Measurements from ENCODE around the gene SHC2.

Gene SHC2

DNA sequence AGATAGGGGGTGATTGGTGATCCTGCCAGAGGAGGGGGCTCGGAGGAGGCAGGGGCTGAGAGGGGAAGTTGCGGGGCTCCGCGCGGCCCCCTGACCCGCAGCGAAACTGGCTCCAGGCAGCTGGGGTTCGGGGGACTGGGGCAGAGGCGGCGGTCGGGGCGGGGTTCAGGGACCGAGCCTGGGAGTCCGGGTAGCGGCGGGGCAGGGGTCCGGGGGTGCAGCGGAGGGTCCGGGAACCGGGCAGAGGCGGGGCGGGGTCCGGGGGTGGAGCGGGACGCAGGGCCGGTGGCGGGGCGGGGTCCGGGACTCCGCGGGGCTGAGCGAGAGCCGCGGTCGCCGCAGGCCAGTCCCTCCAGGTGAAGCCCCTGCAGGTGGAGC is 36.6 kb upstream of the SHC2 start:
- Histone ChIP-seq H3K4me1 (ENCODE audit: insufficient read depth, low read length) (no peaks in the 10 kb centered on the region), H3K27ac (ENCODE audit: low read depth, low read length) (no peak overlapping the region), H3K27me3 (ENCODE audit: insufficient read depth, low read length) (peaks cover 32% of the 10 kb centered on the region), H3K9ac (ENCODE audit: low read depth, low read length) (no peak overlapping the region), H3K4me3 (ENCODE audit: low read length) (peak overlapping the region; percentile 54), H3K36me3 (ENCODE audit: insufficient read depth, low read length) (no peaks in the 10 kb centered on the region), H3K9me3 (ENCODE audit: insufficient read depth, low read depth, low read length) (no peaks in the 10 kb centered on the region)
- 3% methylated on average over 36 of the region's 36 CpGs for WGBS

DNA sequence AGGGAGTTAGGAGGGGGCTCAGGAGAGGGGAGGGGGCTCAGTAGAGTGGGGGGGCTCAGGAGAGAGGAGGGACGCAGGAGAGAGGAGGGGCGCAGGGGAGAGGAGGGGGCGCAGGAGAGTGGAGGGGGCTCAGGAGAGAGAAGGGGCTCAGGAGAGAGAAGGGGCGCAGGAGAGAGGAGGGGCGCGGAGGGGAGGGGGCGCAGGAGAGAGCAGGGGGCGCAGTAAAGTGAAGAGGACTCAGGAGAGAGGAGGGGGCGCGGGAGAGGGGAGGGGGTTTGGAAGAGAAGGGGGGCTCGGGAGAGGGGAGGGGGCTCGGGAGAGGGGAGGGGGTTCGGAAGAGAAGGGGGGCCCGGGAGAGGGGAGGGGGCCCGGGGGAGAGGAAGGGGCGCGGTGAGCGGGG is 36.2 kb upstream of the SHC2 start:
- Histone ChIP-seq H3K4me3 (ENCODE audit: low read length) (peak overlapping the region; percentile 54; the same call in 1 of the 2 replicates), H3K36me3 (ENCODE audit: insufficient read depth, low read length) (no peaks in the 10 kb centered on the region), H3K27me3 (ENCODE audit: insufficient read depth, low read length) (peaks cover 32% of the 10 kb centered on the region), H3K4me1 (ENCODE audit: insufficient read depth, low read length) (no peaks in the 10 kb centered on the region), H3K9me3 (ENCODE audit: insufficient read depth, low read depth, low read length) (no peaks in the 10 kb centered on the region), H3K27ac (ENCODE audit: low read depth, low read length) (no peak overlapping the region), H3K9ac (ENCODE audit: low read depth, low read length) (no peak overlapping the region)
- WGBS: 11% methylated on average over 11 of the region's 18 CpGs

GRCh38 chr19:496112-496665 is 35.4 kb upstream of the SHC2 start, which contains the start of gene MADCAM1:
Gene MADCAM1, plus strand, starts transcription at chr19:496486. Its CDS starts 14 bp downstream, at chr19:496500.
- H3K36me3 ChIP-seq (ENCODE audit: insufficient read depth, low read length): no peaks in the 10 kb centered on the region
- H3K4me3 ChIP-seq (ENCODE audit: low read length): peak within 1 kb of the TSS; percentile 54
- H3K27me3 ChIP-seq (ENCODE audit: insufficient read depth, low read length): peaks cover 32% of the 10 kb centered on the region
- H3K27ac ChIP-seq (ENCODE audit: low read depth, low read length): no peak within 1 kb of the TSS
- WGBS: 40% methylated on average over 33 of the region's 33 CpGs
- H3K4me1 ChIP-seq (ENCODE audit: insufficient read depth, low read length): no peaks in the 10 kb centered on the region
- no peak within 1 kb of the TSS for H3K9ac ChIP-seq (ENCODE audit: low read depth, low read length)
- no peaks in the 10 kb centered on the region for H3K9me3 ChIP-seq (ENCODE audit: insufficient read depth, low read depth, low read length)

GRCh38 chr19:495402-496111 is 34.7 kb upstream of the SHC2 start:
- H3K9me3 ChIP-seq (ENCODE audit: insufficient read depth, low read depth, low read length): no peaks in the 10 kb centered on the region
- H3K4me3 ChIP-seq (ENCODE audit: low read length): peak overlapping the region; percentile 32; the same call in 1 of the 2 replicates
- H3K36me3 ChIP-seq (ENCODE audit: insufficient read depth, low read length): no peaks in the 10 kb centered on the region
- peaks cover 32% of the 10 kb centered on the region for H3K27me3 ChIP-seq (ENCODE audit: insufficient read depth, low read length)
- no peak overlapping the region for H3K9ac ChIP-seq (ENCODE audit: low read depth, low read length)
- WGBS: 39% methylated on average over 32 of the region's 32 CpGs
- no peaks in the 10 kb centered on the region for H3K4me1 ChIP-seq (ENCODE audit: insufficient read depth, low read length)
- H3K27ac ChIP-seq (ENCODE audit: low read depth, low read length): no peak overlapping the region

- no peaks in the 10 kb centered on the region for H3K9me3 ChIP-seq (ENCODE audit: insufficient read depth, low read depth, low read length)
- H3K36me3 ChIP-seq (ENCODE audit: insufficient read depth, low read length): no peaks in the 10 kb centered on the region
- no peak overlapping the region for H3K27ac ChIP-seq (ENCODE audit: low read depth, low read length)
- peaks cover 31% of the 10 kb centered on the region for H3K27me3 ChIP-seq (ENCODE audit: insufficient read depth, low read length)
- H3K4me3 ChIP-seq (ENCODE audit: low read length): no peak overlapping the region
- H3K4me1 ChIP-seq (ENCODE audit: insufficient read depth, low read length): no peaks in the 10 kb centered on the region
- 73% methylated on average over 10 of the region's 10 CpGs for WGBS
- H3K9ac ChIP-seq (ENCODE audit: low read depth, low read length): no peak overlapping the region
Observed at GRCh38 chr19:495081-495401, 34.2 kb upstream of the SHC2 start.

DNA sequence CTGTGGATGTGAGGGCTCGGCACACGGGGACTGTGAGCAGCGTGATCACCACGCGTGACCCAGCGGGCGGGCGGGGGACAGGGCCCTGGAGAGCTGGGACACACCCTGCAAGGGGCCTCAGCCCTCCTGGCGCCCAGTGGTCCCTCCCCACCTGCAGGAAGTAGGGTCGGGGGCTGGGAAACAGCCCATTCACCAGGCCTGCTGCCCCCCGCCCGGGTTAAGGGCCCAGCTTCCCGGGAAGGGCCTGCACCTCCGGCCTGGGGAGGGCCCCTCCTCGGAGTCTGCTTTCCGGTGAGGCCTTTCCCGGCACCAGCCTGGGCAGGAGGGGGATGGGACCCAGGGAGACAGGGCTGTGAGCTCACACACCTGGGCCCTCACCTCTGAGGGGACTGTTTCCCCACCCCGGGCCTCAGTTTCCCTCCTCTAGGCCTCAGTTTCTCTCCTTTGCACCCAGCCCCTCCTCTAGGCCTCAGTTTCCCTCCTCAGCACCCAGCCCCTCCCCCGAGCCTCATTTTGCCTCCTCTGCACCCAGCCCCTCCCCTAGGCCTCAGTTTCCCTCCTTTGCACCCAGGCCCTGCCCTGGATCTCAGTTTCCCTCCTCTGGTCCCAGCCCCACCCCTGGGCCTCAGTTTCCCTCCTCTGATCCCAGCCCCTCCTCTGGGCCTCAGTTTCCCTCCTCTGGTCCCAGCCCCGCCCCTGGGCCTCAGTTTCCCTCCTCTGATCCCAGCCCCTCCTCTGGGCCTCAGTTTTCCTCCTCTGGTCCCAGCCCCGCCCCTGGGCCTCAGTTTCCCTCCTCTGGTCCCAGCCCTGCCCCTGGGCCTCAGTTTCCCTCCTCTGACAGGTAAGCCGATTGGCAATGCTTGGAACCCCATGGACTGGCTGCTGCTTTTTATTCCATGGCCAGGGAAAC is 33.6 kb upstream of the SHC2 start:
- H3K9ac ChIP-seq (ENCODE audit: low read depth, low read length): no peak overlapping the region
- no peaks in the 10 kb centered on the region for H3K4me1 ChIP-seq (ENCODE audit: insufficient read depth, low read length)
- H3K4me3 ChIP-seq (ENCODE audit: low read length): no peak overlapping the region
- no peaks in the 10 kb centered on the region for H3K36me3 ChIP-seq (ENCODE audit: insufficient read depth, low read length)
- 68% methylated on average over 22 of the region's 22 CpGs for WGBS
- peaks cover 26% of the 10 kb centered on the region for H3K27me3 ChIP-seq (ENCODE audit: insufficient read depth, low read length)
- no peaks in the 10 kb centered on the region for H3K9me3 ChIP-seq (ENCODE audit: insufficient read depth, low read depth, low read length)
- no peak overlapping the region for H3K27ac ChIP-seq (ENCODE audit: low read depth, low read length)

GRCh38 chr19:493391-494170 is 32.7 kb upstream of the SHC2 start:
- no peaks in the 10 kb centered on the region for H3K9me3 ChIP-seq (ENCODE audit: insufficient read depth, low read depth, low read length)
- H3K36me3 ChIP-seq (ENCODE audit: insufficient read depth, low read length): no peaks in the 10 kb centered on the region
- peaks cover 18% of the 10 kb centered on the region for H3K27me3 ChIP-seq (ENCODE audit: insufficient read depth, low read length)
- no peak overlapping the region for H3K27ac ChIP-seq (ENCODE audit: low read depth, low read length)
- no peak overlapping the region for H3K9ac ChIP-seq (ENCODE audit: low read depth, low read length)
- H3K4me3 ChIP-seq (ENCODE audit: low read length): no peak overlapping the region
- 81% methylated on average over 22 of the region's 23 CpGs for WGBS
- H3K4me1 ChIP-seq (ENCODE audit: insufficient read depth, low read length): no peaks in the 10 kb centered on the region

GRCh38 chr19:492091-492531 is 31.3 kb upstream of the SHC2 start:
- Histone ChIP-seq H3K4me1 (ENCODE audit: insufficient read depth, low read length) (no peaks in the 10 kb centered on the region), H3K27me3 (ENCODE audit: insufficient read depth, low read length) (peaks cover 5% of the 10 kb centered on the region)
- 83% methylated on average over 15 of the region's 19 CpGs for WGBS

DNA sequence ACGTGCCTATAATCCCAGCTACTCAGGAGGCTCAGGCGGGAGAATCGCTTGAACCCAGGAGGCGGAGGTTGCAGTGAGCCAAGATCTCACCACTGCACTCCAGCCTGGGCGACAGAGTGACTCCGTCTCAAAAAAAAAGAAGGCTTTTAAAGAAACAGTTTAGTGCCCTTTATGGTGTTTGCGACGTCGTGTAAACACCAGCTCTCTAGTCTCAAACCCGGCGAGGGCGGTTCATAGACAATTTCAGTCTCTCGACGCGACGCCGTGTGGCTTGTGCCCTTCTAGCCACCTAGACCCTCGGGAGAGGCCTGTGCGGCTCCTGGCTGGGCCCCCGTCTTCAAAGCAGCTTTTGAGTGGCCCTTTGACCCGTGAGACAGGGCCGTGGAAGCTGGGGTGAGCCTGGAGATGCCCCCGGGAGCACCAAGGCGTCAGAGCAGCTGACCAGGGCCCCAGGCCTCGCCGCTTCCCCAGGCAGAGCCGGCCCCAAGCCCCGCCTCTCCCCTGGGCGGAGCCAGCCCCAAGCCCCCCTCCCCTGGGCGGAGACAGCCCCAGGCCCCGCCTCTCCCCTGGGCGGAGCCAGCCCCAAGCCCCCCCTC is 30.4 kb upstream of the SHC2 start:
- H3K4me1 ChIP-seq (ENCODE audit: insufficient read depth, low read length): no peaks in the 10 kb centered on the region; the same call in 1 of the 2 replicates
- no peak overlapping the region for H3K4me3 ChIP-seq (ENCODE audit: low read length)
- no peak overlapping the region for H3K27ac ChIP-seq (ENCODE audit: low read depth, low read length)
- no peak overlapping the region for H3K9ac ChIP-seq (ENCODE audit: low read depth, low read length)
- peaks cover 3% of the 10 kb centered on the region for H3K27me3 ChIP-seq (ENCODE audit: insufficient read depth, low read length)
- H3K36me3 ChIP-seq (ENCODE audit: insufficient read depth, low read length): no peaks in the 10 kb centered on the region
- WGBS: 86% methylated on average over 29 of the region's 32 CpGs
- no peaks in the 10 kb centered on the region for H3K9me3 ChIP-seq (ENCODE audit: insufficient read depth, low read depth, low read length)

More at GRCh38 chr19:492091-492531, 31.3 kb upstream of the SHC2 start:
- no peaks in the 10 kb centered on the region for H3K9me3 ChIP-seq (ENCODE audit: insufficient read depth, low read depth, low read length)
- H3K27ac ChIP-seq (ENCODE audit: low read depth, low read length): no peak overlapping the region
- H3K9ac ChIP-seq (ENCODE audit: low read depth, low read length): no peak overlapping the region
- H3K4me3 ChIP-seq (ENCODE audit: low read length): no peak overlapping the region
- H3K36me3 ChIP-seq (ENCODE audit: insufficient read depth, low read length): no peaks in the 10 kb centered on the region

GRCh38 chr19:489418-490196 is 28.8 kb upstream of the SHC2 start:
- 22% methylated on average over 61 of the region's 61 CpGs for WGBS
- no peaks in the 10 kb centered on the region for H3K9me3 ChIP-seq (ENCODE audit: insufficient read depth, low read depth, low read length)
- peak overlapping the region; percentile 49; the same call in 1 of the 2 replicates for H3K27ac ChIP-seq (ENCODE audit: low read depth, low read length)
- H3K36me3 ChIP-seq (ENCODE audit: insufficient read depth, low read length): no peaks in the 10 kb centered on the region
- peak overlapping the region; percentile 74 for H3K9ac ChIP-seq (ENCODE audit: low read depth, low read length)
- H3K4me3 ChIP-seq (ENCODE audit: low read length): peak overlapping the region; percentile 94
- peaks cover 8% of the 10 kb centered on the region; the same call in 1 of the 2 replicates for H3K27me3 ChIP-seq (ENCODE audit: insufficient read depth, low read length)
- peaks cover 5% of the 10 kb centered on the region; the same call in 1 of the 2 replicates for H3K4me1 ChIP-seq (ENCODE audit: insufficient read depth, low read length)
